Activated CD8-positive, alpha-beta memory T cell treated with anti-CD3 and anti-CD28 coated beads, Interleukin-2, amount 10 ng/mL, durations not matched to agents 7 days and 5 days (primary cell): ENCODE measurements around the gene WSB2. TPM values are rescaled to one million over a fixed set of nuclear protein-coding genes. Genes with fewer than 3 reads are reported as not detected.
A peak's percentile ranks its signal among the peaks of the same experiment; 100 is the strongest.
"Not testable (repeated sequence)": the region's sequence is repeated elsewhere in the genome, so short reads cannot be mapped to it uniquely, and the experiment has no call there.

Experiments used
- ATAC-seq: fragments of 150-1000 bp; cut with Tn5 transposase; one replicate; pipeline ENCODE4 v1.10.0; 2021; ENCODE audit warnings: moderate library complexity
- CTCF ChIA-PET: fragments of 350-600 bp; sonication (Branson Sonifier 250); formaldehyde crosslinking; loops from one replicate; lab custom pipeline; 2021; ENCODE audit warnings: antibody characterized with exemption; lab: Charles Lee
- DNase-seq: peaks from one replicate; pipeline ENCODE4 v3.0.0-alpha.2; 2020
- H3K27ac Mint-ChIP-seq: one replicate; pipeline ENCODE4 v1.8.0; 2021; ENCODE audit warnings: mild to moderate bottlenecking, mixed read lengths
- H3K27me3 Mint-ChIP-seq: one replicate; pipeline ENCODE4 v1.8.0; 2021; ENCODE audit warnings: mixed read lengths
- H3K36me3 Mint-ChIP-seq: one replicate; pipeline ENCODE4 v1.8.0; 2021; ENCODE audit warnings: mild to moderate bottlenecking, mixed read lengths
- H3K4me1 Mint-ChIP-seq: one replicate; pipeline ENCODE4 v1.8.0; 2021; ENCODE audit warnings: mixed read lengths
- H3K4me3 Mint-ChIP-seq: one replicate; pipeline ENCODE4 v1.8.0; 2021; ENCODE audit warnings: mild to moderate bottlenecking, moderate library complexity, mixed read lengths
- H3K9me3 Mint-ChIP-seq: one replicate; pipeline ENCODE4 v1.8.0; 2022; ENCODE audit warnings: low read depth, mixed read lengths
- total RNA-seq, 2 experiments: library from RNA; stranded (reverse); gene quantifications; one replicate each; pipeline ENCODE4 v1.2.3, GENCODE V29; 2021

WSB2 gene
- total RNA-seq, 2 experiments from 2014 or later, result 44.1 to 52.1 TPM

DNA sequence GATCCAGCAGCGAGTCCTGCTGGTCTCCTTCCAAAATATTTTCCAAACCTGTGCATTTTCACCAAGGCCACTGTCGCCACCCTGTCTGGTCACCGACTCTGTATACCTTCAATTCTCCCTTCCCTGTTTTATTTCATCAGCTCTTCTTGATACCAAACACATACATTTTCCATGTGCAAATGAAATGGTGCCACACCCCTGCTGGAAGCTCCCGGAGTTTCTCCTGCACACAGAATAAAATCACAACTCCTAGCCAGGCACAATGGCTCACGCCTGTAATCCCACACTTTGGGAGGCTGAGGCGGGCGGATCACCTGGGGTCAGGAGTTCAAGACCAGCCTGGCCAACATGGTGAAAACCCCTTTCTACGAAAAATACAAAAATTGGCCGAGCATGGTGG, 28.8 kb upstream of the WSB2 start:
- H3K27ac Mint-ChIP-seq, result no peak overlapping the region
- no peak overlapping the region for H3K4me3 Mint-ChIP-seq
- DNase-seq (no peak), ATAC-seq (no peak)
- no peaks in the 10 kb centered on the region for H3K9me3 Mint-ChIP-seq
- no peaks in the 10 kb centered on the region for H3K4me1 Mint-ChIP-seq
- no peaks in the 10 kb centered on the region for H3K36me3 Mint-ChIP-seq
- H3K27me3 Mint-ChIP-seq, result no peaks in the 10 kb centered on the region
- CTCF ChIA-PET, result no interaction called here

GRCh38 chr12:118082161-118082560, 21.2 kb upstream of the WSB2 start:
- H3K4me1 Mint-ChIP-seq, result no peaks in the 10 kb centered on the region
- DNase-seq (no peak), ATAC-seq (no peak)
- H3K36me3 Mint-ChIP-seq, result peaks cover 1% of the 10 kb centered on the region
- no peaks in the 10 kb centered on the region for H3K9me3 Mint-ChIP-seq
- CTCF ChIA-PET, result no interaction called here
- no peaks in the 10 kb centered on the region for H3K27me3 Mint-ChIP-seq
- no peak overlapping the region for H3K4me3 Mint-ChIP-seq
- H3K27ac Mint-ChIP-seq, result no peak overlapping the region

DNA sequence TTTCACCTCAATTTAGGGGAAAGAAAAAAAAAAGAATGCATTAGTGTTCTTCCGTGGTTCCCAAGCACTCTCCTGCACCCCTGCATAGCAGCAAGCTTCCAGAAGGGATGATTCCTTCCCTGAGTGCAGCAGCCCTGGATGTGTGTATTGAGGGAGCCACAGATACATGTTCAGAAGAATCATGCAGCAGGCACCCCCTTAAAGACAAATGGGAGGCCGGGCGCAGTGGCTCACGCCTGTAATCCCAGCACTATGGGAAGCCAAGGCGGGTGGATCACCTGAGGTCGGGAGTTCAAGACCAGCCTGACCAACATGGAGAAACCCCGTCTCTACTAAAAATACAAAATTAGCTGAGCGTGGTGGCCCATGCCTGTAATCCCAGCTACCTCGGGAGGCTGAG, 20.5 kb upstream of the WSB2 start:
- CTCF ChIA-PET, result interaction anchor here (0.7 kb wide), 1 partner anchor 986 kb away, joined by 4 read pairs; no protein-coding TSS in a partner anchor
- H3K36me3 Mint-ChIP-seq, DNase-seq, ATAC-seq, H3K9me3 Mint-ChIP-seq, H3K27me3 Mint-ChIP-seq, H3K4me1 Mint-ChIP-seq, H3K27ac Mint-ChIP-seq, H3K4me3 Mint-ChIP-seq: not testable (repeated sequence)

DNA sequence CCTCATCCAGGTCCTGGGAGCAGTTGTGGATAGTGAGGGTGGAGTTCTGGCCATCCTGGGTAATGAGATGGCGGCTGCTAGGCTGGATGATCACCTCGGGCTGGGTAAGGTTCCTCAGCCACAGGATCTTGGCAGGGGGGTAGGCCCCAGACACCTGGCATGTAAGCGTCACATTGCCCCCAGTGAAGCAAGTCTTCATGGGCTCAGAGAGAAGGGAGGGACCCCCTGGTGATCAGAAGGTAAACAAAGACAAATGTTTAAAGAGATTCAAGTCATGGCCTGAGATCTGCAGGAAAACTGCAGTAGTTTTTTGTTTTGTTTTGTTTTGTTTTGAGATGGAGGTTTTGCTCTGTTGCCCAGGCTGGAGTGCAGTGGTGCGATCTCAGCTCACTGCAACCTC, 12.8 kb upstream of the WSB2 start:
- ATAC-seq (no peak), DNase-seq (no peak)
- Mint-ChIP-seq H3K4me3 (no peak overlapping the region), H3K4me1 (peaks cover 1% of the 10 kb centered on the region), H3K27me3 (no peaks in the 10 kb centered on the region), H3K36me3 (peaks cover 1% of the 10 kb centered on the region), H3K27ac (no peak overlapping the region), H3K9me3 (no peaks in the 10 kb centered on the region)
- CTCF ChIA-PET, result interaction anchor here (0.6 kb wide), 1 partner anchor 9 kb away, joined by 3 read pairs; no protein-coding TSS in a partner anchor

GRCh38 chr12:118070650-118071049, 9.7 kb upstream of the WSB2 start:
- Mint-ChIP-seq H3K9me3 (no peaks in the 10 kb centered on the region), H3K4me1 (peaks cover 22% of the 10 kb centered on the region), H3K27me3 (peaks cover 12% of the 10 kb centered on the region), H3K36me3 (peaks cover 3% of the 10 kb centered on the region), H3K4me3 (no peak overlapping the region), H3K27ac (no peak overlapping the region)
- CTCF ChIA-PET, result no interaction called here
- DNase-seq (no peak), ATAC-seq (no peak)

DNA sequence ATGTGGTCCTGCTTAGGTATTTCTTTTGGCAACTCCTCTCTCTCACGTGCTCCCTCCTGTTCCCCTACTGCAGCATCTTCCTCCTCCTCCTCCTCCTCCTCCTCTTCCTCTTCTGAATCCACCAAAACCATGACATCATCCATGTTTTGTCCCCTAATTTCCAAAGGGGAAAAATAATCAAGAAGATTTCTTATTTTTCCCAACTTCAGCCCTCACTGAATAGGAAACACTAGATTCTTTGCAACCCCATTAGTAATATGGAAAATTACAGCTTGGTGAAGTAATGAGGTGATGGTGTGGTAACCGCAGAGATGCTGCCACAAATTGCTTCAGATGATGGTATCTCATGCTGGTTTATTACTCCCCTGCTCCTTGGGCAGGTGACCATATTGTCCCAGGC, 7.5 kb upstream of the WSB2 start:
- Mint-ChIP-seq H3K9me3 (no peaks in the 10 kb centered on the region), H3K4me1 (peaks cover 43% of the 10 kb centered on the region)
- no peak for ATAC-seq

GRCh38 chr12:118065380-118065779, 4.4 kb upstream of the WSB2 start:
- DNase-seq, result no peak
- H3K36me3 Mint-ChIP-seq, result peaks cover 4% of the 10 kb centered on the region
- CTCF ChIA-PET, result interaction anchor here (1.0 to 4.4 kb wide), 11 partner anchors 11 to 312 kb away, joined by 3 to 47 read pairs (median 9); partner anchors contain the start of genes PEBP1 and SUDS3
- H3K27me3 Mint-ChIP-seq, result peaks cover 15% of the 10 kb centered on the region
- H3K27ac Mint-ChIP-seq, result peak overlapping the region; percentile 84
- peaks cover 54% of the 10 kb centered on the region for H3K4me1 Mint-ChIP-seq
- peak overlapping the region; percentile 21 for H3K4me3 Mint-ChIP-seq
- ATAC-seq, result no peak
- H3K9me3 Mint-ChIP-seq, result no peaks in the 10 kb centered on the region

More for the DNA sequence above, 7.5 kb upstream of the WSB2 start:
- Mint-ChIP-seq H3K27me3 (peaks cover 15% of the 10 kb centered on the region), H3K27ac (no peak overlapping the region), H3K36me3 (peaks cover 3% of the 10 kb centered on the region), H3K4me3 (no peak overlapping the region)
- DNase-seq, result no peak
- CTCF ChIA-PET, result interaction anchor here (0.7 to 2.2 kb wide), 3 partner anchors 53 to 309 kb away, joined by 3 to 6 read pairs (median 4); no protein-coding TSS in a partner anchor

- H3K27ac Mint-ChIP-seq, result peak overlapping the region; percentile 84
- H3K27me3 Mint-ChIP-seq, result peaks cover 15% of the 10 kb centered on the region
- ATAC-seq, result peak; percentile 38
- H3K4me3 Mint-ChIP-seq, result peak overlapping the region; percentile 52
- no peaks in the 10 kb centered on the region for H3K9me3 Mint-ChIP-seq
- H3K36me3 Mint-ChIP-seq, result peaks cover 5% of the 10 kb centered on the region
- CTCF ChIA-PET, result interaction anchor here (0.8 to 4.4 kb wide), 17 partner anchors 10 to 313 kb away, joined by 3 to 47 read pairs (median 5); partner anchors contain the start of genes PEBP1, RFC5, SUDS3 and VSIG10
- H3K4me1 Mint-ChIP-seq, result peaks cover 61% of the 10 kb centered on the region
- DNase-seq, result peak; percentile 59
Measured at GRCh38 chr12:118064608-118065007, 3.6 kb upstream of the WSB2 start.

- Mint-ChIP-seq H3K4me3 (peak overlapping the region; percentile 52), H3K9me3 (no peaks in the 10 kb centered on the region), H3K4me1 (peaks cover 68% of the 10 kb centered on the region), H3K36me3 (peaks cover 7% of the 10 kb centered on the region), H3K27me3 (peaks cover 15% of the 10 kb centered on the region), H3K27ac (peak overlapping the region; percentile 84)
- ATAC-seq (no peak), DNase-seq (no peak)
- CTCF ChIA-PET, result interaction anchor here (0.6 to 4.4 kb wide), 19 partner anchors 9 to 972 kb away, joined by 3 to 47 read pairs (median 5); partner anchors contain the start of genes PEBP1, RFC5, SUDS3 and VSIG10
Measured at GRCh38 chr12:118063576-118064391, 2.8 kb upstream of the WSB2 start.

DNA sequence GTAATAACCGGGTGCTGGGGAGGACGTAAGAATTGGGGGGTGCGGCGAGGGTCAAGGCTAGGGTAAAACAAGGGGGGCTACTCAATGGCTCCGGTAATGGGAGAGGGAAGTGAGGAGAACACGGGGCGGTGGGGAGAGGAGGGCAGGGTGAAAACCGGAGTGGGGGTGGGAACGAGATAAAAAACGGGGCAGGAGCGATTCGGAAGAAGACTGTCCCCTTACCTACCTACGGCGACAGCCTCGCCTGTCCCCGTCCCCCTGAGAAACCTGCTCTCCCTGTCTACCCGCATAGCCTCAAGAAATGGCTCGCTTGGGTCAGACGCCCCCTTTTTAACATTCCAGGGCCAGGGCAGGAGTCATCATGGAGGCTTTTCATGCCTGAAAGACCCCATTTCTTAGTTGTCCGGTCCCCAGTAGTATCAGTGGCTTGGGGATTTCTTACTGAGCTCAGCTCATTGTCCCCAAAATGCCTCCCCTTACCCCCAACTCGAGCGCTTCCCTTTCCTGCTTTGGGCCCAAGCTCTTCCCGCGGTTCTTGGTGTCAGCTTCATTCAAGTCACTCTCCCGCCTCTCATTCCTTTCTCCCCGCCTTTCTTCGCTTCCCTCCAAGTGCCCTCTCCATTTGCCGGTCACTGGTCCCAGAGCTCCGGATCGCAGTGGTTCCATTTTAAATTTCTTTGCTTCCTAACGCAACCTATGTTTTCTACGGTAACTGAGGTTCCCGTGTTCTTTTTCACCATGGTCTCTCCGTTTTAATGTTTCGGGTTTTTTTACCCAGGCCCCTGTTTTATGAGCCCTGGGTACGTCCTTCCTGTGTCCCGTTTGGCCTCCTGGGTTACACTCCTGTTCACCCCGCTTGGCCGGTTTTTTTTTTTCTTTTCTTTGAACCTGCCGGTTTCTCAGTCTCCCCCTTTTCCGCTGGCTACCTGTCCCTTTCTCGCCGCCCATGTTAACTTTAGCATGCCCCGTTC, 1.2 kb upstream of the WSB2 start:
- H3K4me1 Mint-ChIP-seq, result peaks cover 59% of the 10 kb centered on the region

DNA sequence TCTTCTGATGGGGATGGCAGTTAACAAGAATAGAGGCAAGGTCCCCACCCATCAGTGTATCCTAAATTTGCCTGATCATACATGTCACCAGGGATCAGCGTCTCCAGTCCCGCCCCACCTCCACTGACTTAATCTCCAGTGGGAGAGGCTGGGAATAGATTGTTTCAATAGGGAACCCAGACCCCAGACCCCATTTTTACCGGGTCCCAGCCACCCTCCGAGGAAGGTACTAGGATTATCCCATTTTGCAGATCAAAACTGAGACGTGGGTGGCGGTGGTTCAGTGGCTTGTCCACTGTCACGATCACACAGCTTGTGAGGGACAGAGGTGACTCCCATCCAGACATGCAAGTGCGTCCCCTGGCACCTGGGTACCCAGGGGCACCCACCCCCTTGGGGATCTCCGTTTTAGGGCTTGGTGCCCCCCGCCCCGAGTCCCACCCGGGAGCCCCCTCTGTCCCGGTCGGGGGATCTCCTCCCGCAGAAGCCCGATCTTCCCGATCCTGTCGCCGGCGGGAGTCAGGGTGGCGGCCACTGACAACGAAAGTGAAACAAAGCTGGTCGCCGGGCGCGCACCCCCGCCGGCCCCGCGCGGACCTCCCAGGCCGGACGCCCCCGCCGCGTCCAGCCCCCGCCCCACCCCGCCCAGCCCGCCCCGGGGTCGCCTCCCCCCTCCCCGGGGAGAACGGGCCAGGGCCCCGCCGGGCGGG, 523 bp downstream of the WSB2 start:
- Mint-ChIP-seq H3K27ac (peak overlapping the region; percentile 91), H3K27me3 (peaks cover 1% of the 10 kb centered on the region), H3K36me3 (peaks cover 6% of the 10 kb centered on the region), H3K9me3 (no peaks in the 10 kb centered on the region), H3K4me1 (peaks cover 52% of the 10 kb centered on the region), H3K4me3 (peak overlapping the region; percentile 84)
- CTCF ChIA-PET, result interaction anchor here (0.6 to 2.3 kb wide), 9 partner anchors 11 to 1974 kb away, joined by 3 to 11 read pairs (median 3); partner anchors contain the start of genes PEBP1, RFC5 and SUDS3
- DNase-seq, result peak; percentile 62
- ATAC-seq, result peak; percentile 57

More for the DNA sequence above, 1.2 kb upstream of the WSB2 start:
- H3K27me3 Mint-ChIP-seq, result peaks cover 10% of the 10 kb centered on the region
- H3K36me3 Mint-ChIP-seq, result peaks cover 6% of the 10 kb centered on the region
- peak overlapping the region; percentile 93 for H3K27ac Mint-ChIP-seq
- CTCF ChIA-PET, result interaction anchor here (0.9 to 4.4 kb wide), 5 partner anchors 8 to 314 kb away, joined by 3 to 47 read pairs (median 4); partner anchors contain the start of genes RFC5 and SUDS3
- peak overlapping the region; percentile 83 for H3K4me3 Mint-ChIP-seq
- ATAC-seq (peak; percentile 21), DNase-seq (peak; percentile 43)
- H3K9me3 Mint-ChIP-seq, result no peaks in the 10 kb centered on the region
